Ramos (cell line): ENCODE measurements around the gene TMEM72.

Source experiments
- in situ Hi-C: fragments of 300-500 bp; cut with MboI; formaldehyde crosslinking; loops from one replicate; pipeline ENCODE4 v1.14.3; 2022; ENCODE audit warnings: low sequenced_read_pairs; ENCODE audit not compliant: unreplicated experiment

Gene TMEM72

DNA sequence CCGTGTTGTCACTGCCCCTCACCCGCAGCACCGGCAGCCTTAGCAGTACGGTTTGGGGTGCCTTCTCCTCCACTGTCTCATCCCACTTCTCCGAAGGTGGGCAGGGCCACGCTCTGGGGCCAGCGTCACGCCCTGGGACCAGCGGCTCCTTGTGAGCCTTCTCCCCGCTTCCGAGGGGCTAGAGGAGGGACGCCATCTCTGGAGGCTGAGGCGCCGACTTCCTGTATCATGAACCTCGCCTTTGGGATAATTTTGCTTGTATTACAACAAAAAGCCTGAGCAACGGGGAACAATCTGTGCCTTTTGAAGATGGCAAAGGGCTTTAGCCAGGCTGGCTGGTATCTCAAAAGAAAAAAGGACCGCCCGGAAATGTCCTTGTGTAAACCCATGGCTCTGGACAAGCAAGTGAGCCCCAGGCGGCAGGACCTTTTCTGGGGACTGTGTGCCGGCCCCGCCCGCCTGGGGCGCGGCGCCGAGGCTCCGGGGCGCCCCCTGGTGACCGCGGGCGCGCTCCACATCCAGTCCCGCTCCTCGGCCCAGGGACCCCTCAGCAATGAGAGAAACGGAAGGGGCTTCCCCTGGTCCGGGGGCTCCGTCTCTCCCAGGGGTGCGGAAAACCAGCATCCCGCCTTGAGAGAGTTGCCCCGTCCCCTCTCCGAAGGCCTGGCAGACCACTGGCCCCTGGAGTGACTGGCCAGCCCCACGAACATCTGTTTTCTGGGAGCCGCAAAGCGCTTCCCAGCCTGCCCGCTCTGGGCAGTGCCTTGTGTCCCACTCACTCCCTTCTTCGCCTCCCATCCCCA, 63.7 kb downstream of the TMEM72 start:
- in situ Hi-C loops = loop anchor here (5.0 kb wide), 1 partner anchor 43 kb away; no protein-coding TSS in a partner anchor

DNA sequence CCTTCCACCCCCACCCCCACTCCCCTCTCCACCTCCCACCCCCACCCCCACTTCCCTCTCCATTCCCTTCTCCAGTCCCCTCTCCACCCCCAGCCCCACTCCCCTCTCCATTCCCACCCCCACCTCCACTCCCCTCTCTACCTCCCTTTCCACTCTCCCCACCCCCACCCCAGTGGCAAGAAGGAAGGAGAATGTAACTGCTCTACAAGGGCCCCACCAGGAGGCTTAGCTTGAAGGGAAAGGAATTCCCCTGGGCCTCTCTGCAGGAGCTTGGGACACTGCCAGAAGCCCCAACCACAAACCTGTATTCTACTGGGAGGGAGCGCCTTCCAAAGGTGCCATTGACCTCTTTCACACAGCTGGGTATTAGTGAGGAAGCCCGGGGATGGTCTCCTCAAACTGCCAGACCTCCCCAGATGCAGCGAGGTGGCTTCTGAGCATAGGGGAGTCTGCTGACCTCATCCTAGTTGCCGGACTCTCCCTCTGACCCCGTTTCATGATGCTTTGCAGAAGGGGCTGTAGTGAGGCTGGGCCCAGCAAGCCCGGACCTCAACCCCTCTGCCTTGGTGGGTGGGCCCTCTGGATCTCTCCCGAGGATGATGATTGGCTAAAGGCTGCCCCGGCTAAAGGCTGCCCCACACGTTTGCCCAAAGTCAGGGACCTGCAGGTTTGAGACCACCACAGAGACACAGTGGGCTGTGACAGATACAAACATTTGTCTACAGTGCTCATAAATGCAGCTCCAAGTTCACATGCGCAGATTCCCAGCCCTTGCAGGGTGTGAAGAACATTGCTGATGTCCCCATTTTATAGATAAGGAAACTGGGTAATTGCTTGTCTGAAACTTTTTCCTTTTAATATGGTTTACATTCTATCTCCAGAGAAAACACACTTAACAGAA, 64.5 kb downstream of the TMEM72 start:
- in situ Hi-C loops = loop anchor here (5.0 kb wide), 1 partner anchor 43 kb away; no protein-coding TSS in a partner anchor

DNA sequence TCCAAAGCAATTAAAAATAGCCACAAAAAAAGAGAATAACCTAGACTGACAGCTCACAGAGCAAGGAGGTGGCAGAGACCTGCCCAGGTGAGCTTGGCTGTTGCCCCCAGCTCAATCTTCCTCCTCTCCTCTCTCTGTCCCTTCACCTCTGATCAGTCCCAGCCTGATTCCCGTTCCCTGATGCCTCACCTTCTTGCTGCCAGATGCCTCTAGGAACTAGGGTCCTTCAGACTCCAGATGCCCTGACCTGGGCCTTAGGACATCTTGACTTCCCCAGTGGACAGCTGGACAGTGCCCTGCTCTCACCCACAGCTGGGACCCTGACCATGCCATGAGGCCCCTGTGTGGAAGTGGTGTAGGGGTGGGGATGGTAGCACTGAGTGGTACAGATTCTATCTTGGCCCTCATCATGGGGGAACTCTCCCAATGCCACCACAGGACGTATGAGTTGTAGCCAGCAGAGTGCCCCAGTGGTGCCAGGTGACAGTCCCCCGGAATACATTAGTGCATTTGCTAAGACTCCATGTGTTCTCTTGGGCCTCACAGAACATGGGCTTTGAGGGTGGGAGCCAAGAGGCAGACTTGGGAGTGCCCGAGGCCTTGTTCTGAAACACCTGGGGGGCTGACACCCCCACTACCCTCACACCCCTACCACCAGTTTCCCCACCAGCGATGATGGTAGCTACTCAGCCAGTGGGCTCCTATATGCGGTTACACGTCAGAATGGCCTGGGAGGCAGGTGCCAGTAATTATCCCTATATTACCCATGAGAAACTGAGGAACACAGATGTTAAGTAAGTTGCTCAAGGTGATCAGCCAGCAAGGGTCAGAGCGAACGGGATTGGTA, 65.4 kb downstream of the TMEM72 start:
- in situ Hi-C loops = loop anchor here (5.0 kb wide), 1 partner anchor 44 kb away; no protein-coding TSS in a partner anchor

DNA sequence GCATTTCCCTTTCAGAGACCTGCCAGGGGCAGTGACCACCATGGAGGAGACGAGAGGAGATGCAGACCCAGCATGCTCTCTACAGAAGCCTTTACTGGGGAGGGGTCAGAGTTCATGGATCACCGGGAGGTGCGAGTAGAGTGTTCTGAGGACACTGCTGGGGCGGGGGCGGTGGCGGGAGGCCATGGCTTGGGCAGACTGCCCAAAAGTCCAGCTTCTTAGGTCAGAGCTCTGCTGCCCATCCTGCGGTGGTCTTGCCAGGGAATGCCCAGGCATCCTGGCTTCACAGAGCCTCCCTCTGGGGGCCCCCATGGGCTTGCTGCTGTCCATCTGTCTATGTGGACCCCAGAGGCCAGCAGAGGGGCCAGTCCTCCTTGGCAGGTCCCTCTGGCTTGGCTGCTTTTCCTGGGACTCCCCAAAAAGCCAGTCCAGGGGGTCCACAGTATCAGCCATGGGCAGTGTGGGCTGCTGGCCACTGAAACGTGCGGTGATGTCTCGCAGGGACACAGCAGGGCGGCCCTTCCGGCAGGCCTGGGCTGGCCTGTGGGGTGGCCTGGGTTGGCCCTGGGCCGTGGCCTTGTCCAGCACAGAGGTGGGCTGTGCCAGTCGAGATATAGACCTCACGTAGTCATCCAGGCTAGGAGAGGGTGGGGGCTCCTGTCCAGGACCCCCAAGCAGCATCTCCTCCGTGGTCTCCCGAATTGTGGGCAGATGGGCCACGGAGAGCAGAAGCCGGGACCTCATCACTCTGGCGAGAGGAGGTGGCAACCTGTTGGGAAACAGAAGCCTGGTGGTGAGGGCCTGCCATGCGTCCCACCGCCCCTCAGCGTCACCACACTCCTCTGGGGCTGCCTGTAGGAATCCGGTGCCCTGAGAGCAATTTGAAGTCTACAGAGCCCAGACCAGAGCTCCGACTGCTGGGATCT, 66.4 kb downstream of the TMEM72 start:
- in situ Hi-C loops = loop anchor here (5.0 kb wide), 1 partner anchor 45 kb away; no protein-coding TSS in a partner anchor

DNA sequence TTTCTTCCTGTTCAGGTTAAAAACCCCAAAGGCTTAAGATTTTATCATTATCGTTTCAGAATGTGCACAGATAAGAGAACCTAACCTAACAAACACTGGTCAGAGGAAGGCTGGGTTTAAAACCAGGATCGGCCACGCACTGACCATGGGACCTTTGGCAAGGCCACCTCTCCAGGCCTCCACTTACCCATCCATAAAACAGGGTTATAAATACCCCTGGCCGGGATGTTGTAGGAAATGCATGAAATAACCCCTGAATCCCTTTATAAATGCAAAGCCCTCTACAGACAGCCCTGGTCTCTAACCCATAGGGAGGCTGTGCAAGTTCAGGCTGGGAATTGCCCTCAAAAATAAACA, 67.1 kb downstream of the TMEM72 start:
- in situ Hi-C loops = loop anchor here (5.0 kb wide), 1 partner anchor 46 kb away; no protein-coding TSS in a partner anchor

DNA sequence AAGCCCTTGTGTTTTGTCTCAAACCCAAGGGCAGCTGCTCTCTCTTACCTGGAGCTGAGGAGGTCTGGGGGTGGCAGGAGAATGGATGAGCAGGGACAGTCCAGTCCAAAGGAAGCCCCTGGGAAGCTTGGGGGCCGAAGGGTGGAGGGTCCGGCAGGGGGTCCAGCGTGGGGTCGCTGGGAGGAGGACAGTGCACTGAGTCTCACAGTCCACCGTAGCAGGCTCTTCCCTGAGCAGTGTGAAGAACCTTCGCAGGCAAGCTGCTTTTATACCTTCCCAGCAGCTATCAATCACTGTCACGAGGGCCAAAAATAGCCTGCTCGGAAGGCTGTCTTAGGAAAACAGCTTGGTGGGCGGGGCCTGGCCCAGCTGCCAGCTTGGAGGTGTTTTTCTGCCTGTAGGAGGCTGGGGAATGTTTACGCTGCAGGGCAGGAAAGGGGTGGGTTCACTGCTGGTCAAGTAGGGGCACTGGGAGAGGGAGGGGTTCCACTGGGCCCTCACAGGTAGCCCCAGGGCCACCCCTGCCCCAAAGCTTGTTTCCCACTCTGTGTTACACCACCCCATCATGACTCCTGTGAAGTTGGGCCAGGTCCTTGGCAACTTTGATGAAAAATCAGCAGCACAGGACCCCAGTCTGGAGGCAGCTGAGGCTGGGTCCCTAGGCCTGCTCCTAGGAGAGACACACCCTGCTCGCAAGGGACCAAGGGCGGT, 67.6 kb downstream of the TMEM72 start, which contains the start of gene DEPP1:
Gene DEPP1, minus strand, starts transcription at position 240 of the 711 bp plus-strand sequence. CDS start 779 bp downstream, outside the sequence.
- in situ Hi-C loops = loop anchor here (5.0 kb wide), 1 partner anchor 46 kb away; no protein-coding TSS in a partner anchor

DNA sequence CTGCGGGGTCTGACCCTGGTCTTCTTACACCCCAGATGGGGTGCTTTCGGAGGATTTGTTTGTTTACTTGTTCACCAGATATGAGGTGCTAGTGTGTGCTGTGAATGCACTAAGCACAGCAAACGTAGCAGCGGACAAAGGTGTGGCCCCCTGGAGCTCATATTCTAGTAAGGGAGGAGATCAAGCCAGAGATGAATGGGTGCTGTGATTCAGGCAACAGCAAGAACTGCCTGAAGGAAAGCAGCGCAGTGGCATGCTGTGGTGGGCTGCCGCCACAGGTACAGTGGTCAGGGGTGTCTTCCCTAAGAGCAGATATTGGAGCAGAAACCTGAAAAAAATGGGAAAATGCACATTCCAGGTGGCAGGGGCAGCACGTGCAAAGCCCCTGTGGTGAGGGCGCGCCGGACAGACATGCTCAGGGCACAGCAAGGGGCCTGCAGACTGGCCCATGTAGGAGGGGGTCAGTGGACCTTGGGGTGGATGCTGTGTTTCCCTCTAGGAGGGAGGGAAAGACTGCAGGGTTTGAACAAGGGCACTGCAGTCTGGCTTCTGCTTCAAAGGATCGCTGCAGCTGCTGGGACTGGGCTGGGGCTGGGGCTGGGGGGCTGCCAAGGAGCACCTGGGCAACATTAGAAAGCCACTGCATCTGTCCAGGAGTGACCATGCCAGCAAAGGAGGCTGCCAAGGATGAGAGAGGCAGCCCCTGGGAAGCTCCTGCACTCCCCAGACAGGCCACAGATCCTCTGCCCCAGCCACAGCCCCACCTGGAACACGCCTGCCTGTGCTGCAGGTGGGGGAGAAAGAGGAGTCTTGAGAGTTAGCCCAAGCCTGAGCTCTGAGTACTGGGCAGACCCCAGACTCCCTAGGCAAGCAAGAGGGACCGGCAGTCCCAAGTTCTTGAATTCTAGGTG, 68.4 kb downstream of the TMEM72 start:
- in situ Hi-C loops = loop anchor here (5.0 kb wide), 1 partner anchor 47 kb away; no protein-coding TSS in a partner anchor

DNA sequence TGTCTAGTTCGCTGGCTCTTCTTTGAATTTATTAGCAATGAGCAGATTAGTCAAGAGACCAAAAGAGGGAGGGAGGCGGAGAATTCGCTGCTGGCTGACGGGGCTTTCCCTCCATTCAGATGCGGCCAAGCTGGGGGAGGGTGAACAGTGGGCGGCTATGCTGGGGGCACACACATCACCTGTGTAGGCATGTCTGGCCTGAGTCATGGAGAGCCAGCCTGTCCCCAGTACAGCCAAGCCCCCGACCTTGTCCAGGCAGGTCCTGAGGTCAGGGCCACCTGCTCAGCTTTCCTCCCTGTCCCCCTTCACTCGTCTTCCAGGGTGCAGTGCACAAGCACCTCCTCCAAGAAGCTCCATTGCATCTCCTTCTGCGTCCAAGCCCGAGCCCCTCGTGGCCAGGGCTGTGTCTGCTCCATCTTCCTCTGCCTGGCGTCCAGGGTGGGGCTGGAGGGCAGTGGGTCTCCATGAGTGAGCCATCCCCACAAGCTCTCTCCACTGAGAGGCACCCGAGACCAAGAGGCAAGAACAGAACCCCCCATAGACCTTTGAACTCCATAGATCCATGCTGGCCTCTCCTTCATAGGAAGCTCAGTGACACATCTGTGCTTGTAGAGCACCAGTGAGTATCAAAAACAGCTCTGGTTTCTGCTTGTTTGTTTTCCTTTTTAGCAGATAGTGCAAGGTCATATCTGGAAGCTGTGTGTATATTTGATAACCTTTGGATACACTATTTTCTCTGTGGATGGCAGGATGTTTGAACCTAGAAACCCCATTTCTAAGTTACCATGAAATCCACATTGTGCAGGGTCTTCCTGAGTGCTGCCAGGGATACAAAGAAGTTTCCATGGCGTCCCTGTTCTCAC, 69.4 kb downstream of the TMEM72 start:
- in situ Hi-C loops = no loop called here

DNA sequence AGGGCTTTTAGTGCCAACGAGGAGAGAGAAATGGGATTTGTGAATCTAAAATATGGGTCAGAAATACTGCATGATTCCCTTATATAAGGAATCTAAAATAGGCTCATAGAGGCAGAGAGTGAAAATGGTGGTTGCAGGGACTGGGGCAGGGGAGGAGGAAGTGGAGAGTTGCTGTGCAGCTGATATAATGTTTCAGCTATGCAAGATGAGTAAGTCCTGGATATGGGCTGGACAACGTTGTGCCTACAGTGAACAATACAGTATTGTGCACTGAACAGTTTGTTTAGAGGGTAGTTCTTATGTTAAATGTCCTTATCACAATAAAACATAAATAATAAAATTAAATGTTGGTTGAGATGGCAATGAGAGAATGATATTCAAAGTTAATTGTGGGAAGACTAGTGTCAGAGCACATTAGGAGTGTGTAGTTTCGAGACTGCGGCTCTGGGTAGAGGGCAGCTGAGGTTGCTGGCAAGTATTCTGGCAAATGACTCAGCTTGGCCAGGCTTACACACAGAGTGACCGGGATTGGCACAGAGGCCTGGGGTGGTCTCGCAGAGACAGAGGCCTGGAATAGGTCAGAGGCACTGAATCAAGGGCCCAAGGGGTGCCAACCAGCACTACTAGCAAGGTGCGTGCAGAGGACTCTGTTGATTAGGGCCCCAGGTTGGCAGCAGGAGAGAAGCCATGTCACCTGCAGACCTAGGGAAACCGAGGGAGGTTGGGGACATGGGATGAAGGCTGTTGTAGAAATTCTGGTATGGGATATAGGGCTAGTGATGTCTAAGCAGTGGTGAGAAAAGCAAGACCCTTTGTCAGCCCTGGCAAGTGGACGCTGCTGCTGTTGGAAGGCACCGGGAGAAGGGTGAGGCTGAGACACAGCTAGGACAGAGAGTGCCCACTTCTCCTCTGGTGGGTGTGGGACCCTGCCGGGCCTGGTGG, 70.3 kb downstream of the TMEM72 start:
- in situ Hi-C loops = no loop called here

DNA sequence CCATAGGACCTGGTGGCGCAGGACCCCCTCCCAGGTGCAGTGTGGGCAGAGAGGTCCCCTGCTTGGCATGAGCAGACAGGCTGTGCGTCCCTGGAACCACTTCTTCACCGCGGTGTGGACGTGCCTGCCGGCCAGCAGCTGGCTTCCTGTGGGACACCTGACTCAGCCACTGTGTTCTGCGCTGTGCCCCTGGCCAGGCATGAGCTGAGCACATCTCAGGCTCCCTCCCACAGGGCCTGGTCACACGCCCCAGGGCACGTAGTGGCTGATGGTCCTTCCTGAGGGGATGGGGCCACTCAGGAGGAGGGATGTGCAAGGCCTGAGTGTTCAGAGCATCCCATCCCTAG, 71.0 kb downstream of the TMEM72 start:
- in situ Hi-C loops = no loop called here

DNA sequence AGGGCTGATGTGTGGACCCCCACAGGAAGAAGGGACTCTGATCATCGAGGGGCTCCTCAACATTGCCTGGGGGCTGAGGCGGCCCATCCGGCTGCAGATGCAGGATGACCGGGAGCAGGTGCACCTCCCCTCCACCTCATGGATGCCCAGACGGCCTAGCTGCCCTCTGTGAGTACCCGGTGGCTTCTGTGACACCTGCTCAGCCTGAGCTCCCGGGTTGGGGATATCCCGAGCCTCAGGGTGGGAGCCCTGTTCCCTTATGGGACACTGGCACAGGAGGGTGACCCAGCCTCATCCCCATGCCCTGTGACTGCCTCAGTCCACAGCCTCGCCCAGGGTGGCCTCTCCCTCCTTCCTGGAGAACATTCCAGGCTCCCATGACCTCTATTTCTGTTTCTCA, 71.4 kb downstream of the TMEM72 start:
- in situ Hi-C loops = no loop called here

DNA sequence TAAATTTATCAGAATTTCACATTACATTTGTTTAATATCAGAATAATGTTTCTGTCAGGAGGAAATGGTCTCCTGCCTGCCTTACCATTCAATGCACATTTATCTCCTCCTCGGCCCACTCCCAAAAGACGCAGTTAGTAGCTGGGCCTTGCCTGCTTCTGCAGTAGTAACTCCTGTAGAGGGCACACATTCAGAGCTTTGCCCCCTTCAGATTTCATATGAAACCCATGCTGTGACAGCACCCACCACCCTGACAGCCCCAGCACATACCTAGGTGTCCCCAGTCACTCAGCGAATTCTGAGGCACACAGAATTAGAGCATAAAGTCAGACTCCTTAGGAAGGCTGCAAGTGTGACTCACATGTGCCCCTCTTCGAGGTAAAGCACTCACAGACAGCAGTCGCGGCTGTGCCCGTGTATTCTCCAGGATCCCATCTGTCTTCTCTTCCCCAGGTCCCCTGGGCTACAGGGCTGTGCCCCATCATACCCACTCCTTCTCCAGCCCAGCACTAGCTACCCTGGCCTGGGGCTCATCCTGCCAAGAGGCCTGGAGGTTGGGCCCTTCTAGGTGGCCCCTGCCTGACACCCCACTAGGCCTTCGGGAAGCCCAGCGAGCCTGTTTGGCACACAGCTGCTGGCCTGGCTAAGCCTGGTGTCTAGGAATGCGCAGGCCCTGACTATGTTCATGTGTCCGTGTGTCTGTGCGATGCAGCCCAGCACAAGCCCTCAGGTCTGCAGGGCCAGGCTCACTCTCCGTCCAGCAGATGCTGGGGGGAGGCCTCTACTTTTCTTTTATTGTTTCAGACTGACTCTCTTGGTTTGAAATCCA, 72.1 kb downstream of the TMEM72 start:
- in situ Hi-C loops = no loop called here

DNA sequence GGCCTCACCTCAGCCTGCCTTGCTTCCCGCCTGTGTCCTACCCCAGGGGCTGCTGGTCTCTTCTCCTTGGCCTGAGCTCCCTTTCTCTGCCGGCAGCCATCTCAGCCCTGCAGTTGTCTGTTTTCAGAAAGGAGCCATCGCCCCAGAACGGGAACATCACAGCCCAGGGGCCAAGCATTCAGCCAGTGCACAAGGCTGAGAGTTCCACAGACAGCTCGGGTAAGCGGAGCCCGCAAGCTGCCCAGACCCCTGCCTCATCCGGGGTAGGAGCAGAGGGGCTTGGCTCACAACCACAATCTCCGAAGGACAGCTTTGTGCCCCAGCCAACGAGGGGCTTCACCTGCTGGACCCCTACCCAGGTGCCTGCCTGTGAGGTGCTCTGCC, 72.8 kb downstream of the TMEM72 start:
- in situ Hi-C loops = no loop called here

DNA sequence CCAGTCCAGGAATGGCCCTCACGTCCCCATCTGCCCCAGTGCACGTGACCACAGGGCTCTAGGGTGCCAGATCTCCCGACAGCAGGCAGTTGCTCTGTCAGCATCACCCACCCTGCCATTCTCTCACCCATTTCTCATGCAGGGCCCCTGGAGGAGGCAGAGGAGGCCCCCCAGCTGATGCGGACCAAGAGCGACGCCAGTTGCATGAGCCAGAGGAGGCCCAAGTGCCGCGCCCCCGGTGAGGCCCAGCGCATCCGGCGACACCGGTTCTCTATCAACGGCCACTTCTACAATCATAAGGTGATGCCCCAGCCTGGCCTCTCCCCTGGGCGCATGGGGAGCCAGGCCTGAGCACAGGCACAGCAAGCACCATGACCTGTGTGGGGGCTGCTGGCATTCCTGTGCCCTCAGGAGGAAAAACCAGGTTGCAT, 73.5 kb downstream of the TMEM72 start:
- in situ Hi-C loops = no loop called here
